C4-2B (cell line): Measurements from ENCODE around the gene PMIS2.

Source experiments
- H3K27ac ChIP-seq: fragments of 450-650 bp; 2 replicates; pipeline ENCODE4 v1.5.1; 2017
- CTCF ChIP-seq: fragments of 450-650 bp; conservative IDR thresholded peaks from 2 replicates; pipeline ENCODE4 v1.5.1; 2017; ENCODE audit warnings: mild to moderate bottlenecking
- ZFX ChIP-seq: fragments of 450-650 bp; IDR thresholded peaks from 2 replicates; pipeline ENCODE4 v1.6.1; 2017

PMIS2 gene

GRCh38 chr19:35622750-35623149 is 36.8 kb downstream of the PMIS2 start:
- H3K27ac ChIP-seq: no peak overlapping the region
- TF ChIP-seq ZFX (no peak), CTCF (no peak)

- no peak overlapping the region for H3K27ac ChIP-seq
- no peak for TF ChIP-seq CTCF
- no peak for TF ChIP-seq ZFX
Observed at GRCh38 chr19:35623327-35624010, 37.5 kb downstream of the PMIS2 start.

DNA sequence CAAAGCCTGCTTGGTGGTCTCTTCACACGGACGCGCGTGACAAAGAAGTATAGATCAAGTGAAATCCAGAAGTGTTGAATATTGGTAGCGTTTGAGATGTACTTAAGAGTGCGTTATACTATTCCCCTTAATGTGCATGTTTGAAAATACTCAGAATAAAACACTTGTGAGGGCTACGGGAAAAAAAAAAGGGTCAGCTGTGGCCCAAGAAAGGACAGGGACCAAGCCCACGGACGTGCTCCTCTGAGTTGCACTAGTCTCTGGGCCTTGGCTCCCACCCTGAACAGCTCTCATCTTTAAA is 42.2 kb downstream of the PMIS2 start:
- no peak for TF ChIP-seq CTCF
- TF ChIP-seq ZFX: no peak
- H3K27ac ChIP-seq: peak overlapping the region; percentile 86

- H3K27ac ChIP-seq: peak within 1 kb of the TSS; percentile 86
- TF ChIP-seq ZFX (peak; percentile 47; the same call in 1 of the 2 replicates), CTCF (no peak)
Observed at GRCh38 chr19:35628565-35629331, 42.8 kb downstream of the PMIS2 start, which contains the start of gene RBM42. RBM42 (plus strand) TSS chr19:35629036; CDS start chr19:35629154, 118 bp downstream.

GRCh38 chr19:35629332-35629633 is 43.3 kb downstream of the PMIS2 start:
- TF ChIP-seq CTCF (no peak), ZFX (no peak)
- H3K27ac ChIP-seq: peak overlapping the region; percentile 86

DNA sequence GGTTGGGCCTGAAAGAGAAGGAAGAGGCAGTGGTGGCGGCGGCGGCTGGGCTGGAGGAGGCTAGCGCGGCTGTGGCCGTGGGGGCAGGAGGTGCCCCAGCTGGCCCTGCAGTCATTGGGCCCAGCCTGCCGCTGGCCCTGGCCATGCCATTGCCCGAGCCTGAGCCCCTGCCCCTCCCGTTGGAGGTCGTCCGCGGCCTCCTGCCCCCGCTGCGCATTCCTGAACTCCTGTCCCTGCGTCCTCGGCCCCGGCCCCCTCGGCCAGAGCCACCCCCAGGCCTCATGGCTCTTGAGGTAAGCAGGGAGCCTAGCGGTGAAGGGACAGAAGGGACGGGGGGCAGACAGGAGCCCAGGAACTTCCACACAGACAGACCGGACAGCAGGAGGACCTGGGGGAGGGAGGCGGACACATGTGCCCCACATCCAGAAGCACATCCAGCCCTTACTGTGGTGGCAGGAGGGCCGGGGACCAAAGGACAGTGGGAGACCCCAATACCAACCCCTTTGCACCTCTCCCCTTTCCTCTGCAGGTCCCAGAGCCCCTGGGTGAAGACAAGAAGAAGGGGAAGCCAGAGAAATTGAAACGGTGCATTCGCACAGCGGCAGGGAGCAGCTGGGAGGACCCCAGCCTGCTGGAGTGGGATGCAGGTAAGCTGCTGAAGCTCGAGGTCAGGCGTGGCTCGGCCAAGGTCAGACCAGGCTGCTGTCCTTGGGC is 47.9 kb downstream of the PMIS2 start:
- TF ChIP-seq ZFX: no peak
- no peak for TF ChIP-seq CTCF
- H3K27ac ChIP-seq: no peak overlapping the region

- no peak overlapping the region for H3K27ac ChIP-seq
- TF ChIP-seq CTCF (no peak), ZFX (no peak)
Observed at GRCh38 chr19:35636651-35637050, 50.7 kb downstream of the PMIS2 start.
